ENCODE results near the gene FXYD4.
"Not testable (repeated sequence)": the region's sequence is repeated elsewhere in the genome, so short reads cannot be mapped to it uniquely, and the experiment has no call there.

FXYD4 gene

DNA sequence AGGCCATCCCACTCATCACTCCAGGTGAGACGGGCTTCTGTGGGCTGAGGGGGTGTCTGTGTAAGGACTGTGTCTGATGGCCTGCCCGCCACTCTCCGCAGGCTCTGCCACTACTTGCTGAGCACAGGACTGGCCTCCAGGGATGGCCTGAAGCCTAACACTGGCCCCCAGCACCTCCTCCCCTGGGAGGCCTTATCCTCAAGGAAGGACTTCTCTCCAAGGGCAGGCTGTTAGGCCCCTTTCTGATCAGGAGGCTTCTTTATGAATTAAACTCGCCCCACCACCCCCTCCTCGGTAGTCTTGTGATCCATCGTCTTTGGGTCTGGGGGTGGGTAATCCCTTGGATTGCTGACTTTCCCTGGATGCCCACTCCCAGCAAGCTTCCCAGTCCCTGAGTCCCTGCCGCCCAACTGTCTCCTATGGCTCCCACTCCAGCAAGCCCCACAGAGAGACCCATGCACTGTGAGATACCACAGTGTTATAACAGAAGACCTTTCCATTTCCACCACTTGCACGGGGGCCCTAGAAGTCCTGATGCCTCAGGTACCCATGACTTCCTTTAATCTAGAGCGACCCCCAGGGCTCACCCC is 4.7 kb downstream of the FXYD4 start:
- DNase-seq (ENCODE audit: low read depth), result no peak

- DNase-seq (ENCODE audit: low read depth), result no peak
Measured at GRCh38 chr10:43376828-43377423, 5.5 kb downstream of the FXYD4 start.

GRCh38 chr10:43377424-43377883 is 6.0 kb downstream of the FXYD4 start:
- no peak for DNase-seq (ENCODE audit: low read depth)

GRCh38 chr10:43380610-43381222 is 9.3 kb downstream of the FXYD4 start:
- DNase-seq (ENCODE audit: low read depth), result peak; percentile 48

DNA sequence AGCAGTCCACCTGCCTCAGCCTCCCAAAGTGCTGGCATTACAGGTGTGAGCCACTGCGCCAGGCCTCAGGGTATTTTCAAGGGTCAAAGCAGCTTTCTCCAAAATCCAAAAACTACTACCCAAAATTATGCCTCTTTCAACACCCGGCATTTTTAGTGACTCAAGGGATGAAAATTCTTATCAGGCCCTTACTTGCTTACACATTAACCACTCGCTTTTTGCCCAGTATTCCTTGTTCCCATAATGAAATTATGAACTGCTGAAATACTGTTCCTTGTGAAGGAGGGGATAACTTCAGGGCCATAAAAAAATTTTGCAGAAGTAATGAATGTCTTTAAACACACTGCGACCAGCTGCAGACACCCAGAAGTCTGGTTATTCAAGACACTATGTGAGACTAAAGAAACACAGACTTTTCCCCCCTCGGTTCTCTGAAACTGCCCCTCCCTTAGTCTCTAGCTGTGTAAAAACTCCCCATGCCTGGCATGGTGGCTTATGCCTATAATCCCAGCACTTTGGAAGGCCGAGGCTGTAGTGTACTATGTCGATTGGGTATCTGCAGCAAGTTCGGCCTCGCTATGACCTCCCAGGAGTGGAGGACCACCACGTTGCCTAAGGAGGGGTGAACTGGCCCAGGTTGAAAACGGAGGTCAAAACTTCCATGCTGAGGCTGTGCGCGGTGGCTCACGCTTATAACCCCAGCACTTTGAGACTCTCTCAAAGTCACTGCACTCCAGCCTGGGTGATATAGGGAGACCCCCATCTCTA is 12.0 kb downstream of the FXYD4 start:
- DNase-seq (ENCODE audit: low read depth), result peak; percentile 34

DNA sequence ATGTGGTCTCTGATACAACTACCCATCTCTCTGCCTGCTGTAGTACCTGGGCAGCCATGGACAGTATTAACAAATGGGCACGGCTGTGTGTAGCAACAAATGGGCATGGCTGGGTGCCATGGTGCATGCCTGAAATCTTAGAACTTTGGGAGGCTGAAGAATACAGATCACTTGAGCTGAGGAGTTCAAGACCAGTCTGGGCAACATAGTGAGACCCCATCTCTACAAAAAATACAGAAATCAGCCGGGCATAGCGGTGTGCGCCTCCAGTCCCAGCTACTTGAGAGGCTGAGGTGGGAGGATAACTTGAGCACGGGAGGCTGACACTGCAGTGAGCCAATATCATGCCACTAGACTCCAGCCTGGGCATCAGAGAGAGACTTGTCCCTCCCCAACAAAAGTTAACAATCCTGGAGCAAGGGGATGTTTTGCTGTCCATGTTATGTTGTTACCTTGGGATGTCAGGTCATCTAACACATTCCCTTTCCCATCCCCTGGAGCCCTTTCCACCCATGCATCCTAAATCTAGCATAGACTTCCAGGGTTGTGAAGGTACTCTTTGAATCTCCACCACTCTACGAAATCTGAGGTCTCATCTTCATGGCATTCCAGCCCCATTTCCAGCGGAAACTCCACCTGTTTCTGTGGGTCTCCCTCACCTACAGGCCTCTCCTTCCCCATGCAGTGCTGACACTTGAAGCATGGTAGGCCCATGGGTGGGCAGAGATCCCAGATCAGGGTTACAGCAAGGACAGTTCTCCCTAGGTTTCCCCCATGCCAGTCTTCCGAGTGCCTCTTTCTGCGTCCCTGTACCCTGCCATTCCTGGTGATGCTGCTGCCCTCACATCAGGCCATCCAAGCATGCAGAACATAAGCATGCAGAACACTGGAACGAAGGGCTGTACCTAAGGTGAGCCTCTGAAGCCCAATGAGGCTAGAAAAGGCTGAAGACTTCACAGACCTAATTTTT is 13.1 kb downstream of the FXYD4 start:
- DNase-seq (ENCODE audit: low read depth), result no peak

DNA sequence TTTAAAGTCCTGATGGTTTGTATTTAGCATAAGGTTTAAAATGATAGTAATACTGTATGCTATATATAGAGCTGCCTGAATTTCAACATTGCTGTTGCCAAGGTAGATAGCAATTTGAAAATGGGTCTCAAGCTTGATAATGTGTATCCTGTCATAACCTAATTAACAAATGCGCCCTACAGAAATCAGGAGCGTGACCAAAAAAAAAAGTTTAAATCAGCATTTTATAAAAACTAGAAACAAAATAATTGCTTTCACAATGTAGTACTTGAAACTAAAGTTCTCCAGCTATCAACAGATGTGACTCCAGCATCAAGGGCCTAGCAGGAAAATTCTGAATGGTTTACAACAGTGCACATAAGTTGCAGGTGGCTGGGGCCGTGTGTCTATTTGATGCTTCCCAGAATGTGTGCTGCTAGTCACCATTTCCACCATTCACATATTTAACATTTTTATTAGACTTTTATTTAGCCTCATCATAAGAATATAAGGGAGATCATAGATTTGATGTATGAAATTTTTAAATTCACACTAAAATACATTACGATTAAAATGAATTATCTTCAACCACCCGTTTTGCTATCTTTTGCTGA is 14.1 kb downstream of the FXYD4 start:
- no peak for DNase-seq (ENCODE audit: low read depth)

GRCh38 chr10:43386549-43386948 is 15.1 kb downstream of the FXYD4 start:
- no peak for DNase-seq (ENCODE audit: low read depth)

- no peak for DNase-seq (ENCODE audit: low read depth)
Measured at GRCh38 chr10:43386981-43387677, 15.7 kb downstream of the FXYD4 start.

DNA sequence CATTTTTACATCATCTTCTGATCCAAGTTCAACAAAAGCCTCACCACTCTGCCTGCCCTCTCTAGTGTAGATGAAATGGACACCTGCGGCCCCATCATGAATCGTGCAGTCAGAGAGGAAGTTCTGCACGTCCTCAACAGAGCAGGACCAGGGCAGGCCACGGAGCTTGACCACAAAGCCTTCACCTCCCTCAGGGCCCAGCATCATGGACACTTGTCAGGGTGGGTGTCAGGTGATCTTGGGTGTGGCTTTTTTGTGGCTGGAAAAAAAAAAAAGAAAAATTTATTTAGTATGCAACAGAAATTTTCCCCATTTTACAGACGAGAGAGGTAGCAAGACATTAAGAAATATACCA is 16.2 kb downstream of the FXYD4 start:
- no peak for DNase-seq (ENCODE audit: low read depth)

DNA sequence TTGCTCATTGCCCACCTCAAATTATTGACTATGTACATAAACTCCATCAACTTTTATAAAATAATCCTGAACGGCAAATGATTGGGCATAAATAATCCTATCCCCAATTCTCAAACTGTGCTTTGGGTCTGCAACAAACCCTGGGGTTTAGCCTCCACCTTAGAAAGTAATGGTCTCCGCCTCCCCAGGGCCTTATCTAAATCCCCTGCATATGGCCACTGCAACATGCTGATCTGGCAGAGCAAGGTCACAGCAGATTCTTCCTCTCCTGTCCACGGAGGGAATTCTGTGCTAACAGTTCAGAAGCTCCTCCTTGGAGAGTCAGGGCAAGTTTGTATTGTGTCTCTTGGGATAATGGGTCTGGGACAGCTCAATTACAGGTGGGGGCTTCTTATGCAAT is 18.4 kb downstream of the FXYD4 start:
- DNase-seq (ENCODE audit: low read depth), result no peak

- DNase-seq (ENCODE audit: low read depth), result no peak
Measured at GRCh38 chr10:43390333-43390732, 18.9 kb downstream of the FXYD4 start.

DNA sequence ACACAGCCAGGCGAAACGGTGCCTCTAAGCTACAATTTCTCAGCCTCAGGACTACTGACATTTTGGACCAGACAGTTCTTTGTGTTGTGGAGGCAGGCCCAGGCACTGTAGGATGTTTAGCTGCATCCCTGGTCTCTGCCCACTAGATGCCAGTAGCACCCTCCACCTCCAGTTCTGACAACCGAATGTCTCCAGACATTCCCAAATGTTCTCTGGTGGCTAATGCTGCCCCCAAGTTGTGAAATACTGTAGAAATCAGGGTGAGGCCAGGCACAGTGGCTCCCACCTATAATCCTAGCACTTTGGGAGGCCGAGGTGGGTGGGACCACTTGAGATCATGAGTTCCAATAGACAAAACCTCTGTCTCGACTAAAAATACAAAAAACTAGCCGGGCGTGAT is 19.3 kb downstream of the FXYD4 start:
- peak; percentile 64 for DNase-seq (ENCODE audit: low read depth)

- DNase-seq (ENCODE audit: low read depth), result no peak
Measured at GRCh38 chr10:43391496-43391895, 20.1 kb downstream of the FXYD4 start.

GRCh38 chr10:43392748-43393147 is 21.3 kb downstream of the FXYD4 start:
- DNase-seq (ENCODE audit: low read depth), result no peak

DNA sequence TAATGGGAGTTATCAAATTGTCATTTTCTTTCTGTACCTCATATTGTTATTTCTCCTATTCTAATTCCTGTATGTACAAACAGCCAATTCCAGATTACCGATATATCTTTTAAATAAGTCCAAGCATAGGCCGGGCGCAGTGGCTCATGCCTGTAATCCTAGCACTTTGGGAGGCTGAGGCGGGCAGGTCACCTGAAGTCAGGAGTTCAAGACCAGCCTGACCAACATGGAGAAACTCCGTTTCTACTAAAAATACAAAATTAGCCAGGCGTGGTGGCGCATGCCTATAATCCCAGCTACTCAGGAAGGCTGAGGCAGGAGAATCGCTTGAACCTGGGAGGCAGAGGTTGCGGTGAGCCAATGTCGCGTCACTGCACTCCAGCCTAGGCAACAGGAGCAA is 21.8 kb downstream of the FXYD4 start:
- DNase-seq (ENCODE audit: low read depth), result not testable (repeated sequence)

- no peak for DNase-seq (ENCODE audit: low read depth)
Measured at GRCh38 chr10:43393606-43394360, 22.3 kb downstream of the FXYD4 start.

DNA sequence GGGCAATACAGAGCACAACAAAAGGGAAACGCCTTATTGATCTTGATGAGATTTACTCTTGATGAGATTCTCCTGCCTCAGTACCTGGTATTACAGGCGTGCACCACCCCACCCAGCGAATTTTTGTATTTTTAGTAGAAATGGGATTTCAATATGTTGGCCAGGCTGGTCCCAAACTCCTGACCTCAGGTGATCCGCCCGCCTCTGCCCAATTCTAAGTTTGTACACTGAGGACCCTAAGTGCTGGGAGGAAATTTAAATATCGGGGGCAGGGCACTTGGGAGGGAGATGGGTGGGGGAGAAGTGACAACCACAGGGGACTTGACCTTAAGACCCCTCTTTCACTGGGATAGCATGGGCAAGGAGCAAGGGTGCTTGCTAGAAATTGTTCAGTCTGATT is 23.4 kb downstream of the FXYD4 start:
- DNase-seq (ENCODE audit: low read depth), result no peak

- DNase-seq (ENCODE audit: low read depth), result peak; percentile 54
Measured at GRCh38 chr10:43395571-43396060, 24.2 kb downstream of the FXYD4 start.
